GM12892 (cell line): Measurements from ENCODE around the gene PLEKHM1.
"Not testable (repeated sequence)": the region's sequence is repeated elsewhere in the genome, so short reads cannot be mapped to it uniquely, and the experiment has no call there.

Experiments used
- POLR2A ChIP-seq: IDR thresholded peaks from 2 replicates; pipeline ENCODE4 v1.6.1; 2011; ENCODE audit warnings: low read depth, low read length, control low read depth
- POLR2AphosphoS5 ChIP-seq: IDR thresholded peaks from 2 replicates; pipeline ENCODE4 v1.6.1; 2011; ENCODE audit warnings: low read depth, low read length, control low read depth
- TAF1 ChIP-seq: IDR thresholded peaks from 2 replicates; pipeline ENCODE4 v1.6.1; 2011; ENCODE audit warnings: low read depth, mild to moderate bottlenecking, control low read depth, low read length, borderline replicate concordance

DNA sequence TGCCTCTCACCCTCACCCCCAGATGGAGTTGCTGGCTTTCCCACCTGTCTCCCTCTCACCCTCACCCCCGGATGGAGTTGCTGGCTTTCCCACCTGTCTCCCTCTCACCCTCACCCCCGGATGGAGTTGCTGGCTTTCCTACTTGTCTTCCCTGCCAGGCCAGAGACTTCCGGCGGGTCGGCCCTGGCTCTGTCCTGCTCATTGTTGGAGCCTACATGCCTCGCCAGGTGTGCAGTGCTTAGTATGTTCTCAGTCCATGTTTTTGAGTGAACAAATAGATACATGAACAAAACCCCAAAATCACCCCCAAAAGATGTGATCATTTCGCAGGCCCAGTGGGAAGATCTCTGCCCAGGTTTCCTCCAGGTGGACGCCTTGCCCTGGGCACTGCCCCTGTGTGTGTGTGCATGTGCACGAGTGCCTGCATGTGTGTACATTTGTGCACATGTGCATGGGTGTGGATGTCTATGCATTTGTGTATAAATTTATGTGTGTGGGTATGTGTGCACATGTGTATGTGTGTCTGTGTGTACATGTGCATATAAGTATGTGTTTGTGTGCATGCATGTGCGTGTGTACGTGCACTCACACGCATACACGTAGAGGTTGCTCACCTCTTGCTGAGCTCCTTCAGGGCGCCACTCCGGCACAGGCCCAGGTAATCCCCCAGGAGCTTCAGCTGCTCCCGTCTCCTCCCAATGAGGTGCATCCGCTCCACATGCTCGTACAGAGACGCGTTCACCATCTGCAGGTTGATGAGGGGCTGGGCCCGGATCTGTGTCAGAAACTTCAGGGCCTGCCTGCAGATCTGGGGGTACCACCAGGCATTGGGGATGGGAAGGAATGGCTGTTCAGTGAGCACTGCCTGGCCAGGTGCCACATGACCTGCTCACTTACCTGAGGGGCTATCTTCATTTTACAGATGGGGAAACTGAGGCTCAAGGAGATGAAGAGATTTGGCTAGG lies 45.4 kb downstream of the PLEKHM1 start:
- TF ChIP-seq POLR2AphosphoS5, POLR2A, TAF1: not testable (repeated sequence)
